Endodermal cell (in vitro differentiated cells): ENCODE data around the gene NR0B2. TPM values are rescaled to one million over a fixed set of nuclear protein-coding genes. Genes with fewer than 3 reads are reported as not detected.
"Not testable (repeated sequence)": the region's sequence is repeated elsewhere in the genome, so short reads cannot be mapped to it uniquely, and the experiment has no call there.

Experiments used
- DNase-seq: peaks from one replicate; pipeline ENCODE4 v3.0.0-alpha.2; 2017
- H3K27ac ChIP-seq: 2 replicates; pipeline ENCODE4 v1.5.1; 2013; ENCODE audit warnings: mild to moderate bottlenecking, low read depth, low read length, moderate library complexity
- H3K27me3 ChIP-seq: 2 replicates; pipeline ENCODE4 v1.6.1; 2013; ENCODE audit warnings: mild to moderate bottlenecking, low read length, moderate library complexity; ENCODE audit not compliant: insufficient read depth, control insufficient read depth, poor library complexity, severe bottlenecking
- H3K36me3 ChIP-seq: 2 replicates; pipeline ENCODE4 v1.7.0; 2013; ENCODE audit warnings: mild to moderate bottlenecking, low read length, moderate library complexity; ENCODE audit not compliant: control insufficient read depth, insufficient read depth
- H3K4me1 ChIP-seq: one replicate; pipeline ENCODE4 v1.7.0; 2013; ENCODE audit warnings: low read length; ENCODE audit not compliant: control insufficient read depth, insufficient read depth
- H3K4me3 ChIP-seq: 2 replicates; pipeline ENCODE4 v1.5.1; 2013; ENCODE audit warnings: mild to moderate bottlenecking, low read length, moderate library complexity
- H3K9ac ChIP-seq: 2 replicates; pipeline ENCODE4 v1.6.1; 2013; ENCODE audit warnings: mild to moderate bottlenecking, low read length, moderate library complexity; ENCODE audit not compliant: poor library complexity, severe bottlenecking; ENCODE audit errors: extremely low read depth
- H3K9me3 ChIP-seq: 2 replicates; pipeline ENCODE4 v1.6.1; 2013; ENCODE audit warnings: mild to moderate bottlenecking, low read length, moderate library complexity; ENCODE audit not compliant: control insufficient read depth
- H3K27ac Mint-ChIP-seq: 2 replicates; pipeline ENCODE4 v1.8.0; 2020; ENCODE audit warnings: mixed read lengths
- H3K27me3 Mint-ChIP-seq: 2 replicates; pipeline ENCODE4 v1.8.0; 2021; ENCODE audit warnings: mild to moderate bottlenecking, mixed read lengths; ENCODE audit not compliant: insufficient read depth
- H3K36me3 Mint-ChIP-seq: 2 replicates; pipeline ENCODE4 v1.8.0; 2020; ENCODE audit warnings: low read depth, mixed read lengths
- H3K4me1 Mint-ChIP-seq: 2 replicates; pipeline ENCODE4 v1.8.0; 2020; ENCODE audit warnings: mixed read lengths
- H3K4me3 Mint-ChIP-seq: 2 replicates; pipeline ENCODE4 v1.8.0; 2020; ENCODE audit warnings: mild to moderate bottlenecking, moderate library complexity, mixed read lengths
- H3K9me3 Mint-ChIP-seq: 2 replicates; pipeline ENCODE4 v1.8.0; 2020; ENCODE audit warnings: mild to moderate bottlenecking, mixed read lengths
- CTCF ChIP-seq: fragments of 200-600 bp; sonication (generic); conservative IDR thresholded peaks from 2 replicates; pipeline ENCODE4 v1.5.0; 2021; ENCODE audit warnings: antibody characterized with exemption, mild to moderate bottlenecking
- WGBS, 2 experiments: methylation state at CpG; one replicate each; pipeline versions ENCODE4 v1.1.5 to v1.1.7; 2013; ENCODE audit warnings: missing lambda C conversion rate in 2 of 2, mixed read lengths in 1 of 2; ENCODE audit not compliant: insufficient coverage in 1 of 2, insufficient read length in 1 of 2; 5-methylcytosine and 5-hydroxymethylcytosine counted together
- total RNA-seq, 2 donors: library from RNA; stranded (reverse); fragmentation: NEBNext Ultra II Directional in 1 of 2; extraction: Animal tissue kit (Norgen Biotek cat#: 25700) in 1 of 2; gene quantifications; 2 replicates in 1 of 2; 3 replicates in 1 of 2; pipeline ENCODE4 v1.2.1, GENCODE V29; 2021

The NR0B2 gene
- total RNA-seq, 2 donors from 2014 or later = not detected

- Mint-ChIP-seq H3K27me3 (no peaks in the 10 kb centered on the region), H3K4me3 (no peak overlapping the region), H3K36me3 (peaks cover 66% of the 10 kb centered on the region), H3K27ac (no peak overlapping the region), H3K4me1 (no peaks in the 10 kb centered on the region), H3K9me3 (no peaks in the 10 kb centered on the region)
- DNase-seq = no peak
- Histone ChIP-seq H3K36me3 (peaks cover 67% of the 10 kb centered on the region), H3K4me1 (no peaks in the 10 kb centered on the region), H3K4me3 (no peak overlapping the region), H3K27ac (no peak overlapping the region), H3K9me3 (no peaks in the 10 kb centered on the region), H3K27me3 (no peaks in the 10 kb centered on the region), H3K9ac (no peak overlapping the region)
- no peak for TF ChIP-seq CTCF
- 91 to 97% methylated on average over 5 of the region's 5 CpGs for WGBS, 2 experiments
Measured at GRCh38 chr1:26882696-26883463, 30.9 kb downstream of the NR0B2 start.

- H3K27me3 Mint-ChIP-seq, H3K27ac Mint-ChIP-seq, H3K9me3 Mint-ChIP-seq, H3K9ac ChIP-seq, H3K4me3 ChIP-seq, H3K4me1 ChIP-seq, H3K27me3 ChIP-seq, H3K27ac ChIP-seq, DNase-seq, H3K4me1 Mint-ChIP-seq, H3K9me3 ChIP-seq, H3K4me3 Mint-ChIP-seq: not testable (repeated sequence)
- WGBS, 2 experiments = 97 to 98% methylated on average over 4 to 6 of the region's 6 CpGs
- peaks cover 59% of the 10 kb centered on the region for H3K36me3 Mint-ChIP-seq
- peaks cover 70% of the 10 kb centered on the region for H3K36me3 ChIP-seq
Measured at GRCh38 chr1:26881611-26882010, 32.2 kb downstream of the NR0B2 start.

GRCh38 chr1:26879793-26880192 is 34.0 kb downstream of the NR0B2 start:
- Histone ChIP-seq H3K27ac (no peak overlapping the region), H3K27me3 (no peaks in the 10 kb centered on the region), H3K9me3 (no peaks in the 10 kb centered on the region), H3K4me3 (no peak overlapping the region), H3K36me3 (peaks cover 56% of the 10 kb centered on the region), H3K4me1 (no peaks in the 10 kb centered on the region), H3K9ac (no peak overlapping the region)
- H3K27ac Mint-ChIP-seq = no peak overlapping the region
- H3K36me3 Mint-ChIP-seq = peaks cover 48% of the 10 kb centered on the region
- H3K4me1 Mint-ChIP-seq = peaks cover 1% of the 10 kb centered on the region
- H3K4me3 Mint-ChIP-seq = no peak overlapping the region
- no peaks in the 10 kb centered on the region for H3K27me3 Mint-ChIP-seq
- H3K9me3 Mint-ChIP-seq = no peaks in the 10 kb centered on the region
- 94 to 100% methylated on average over 2 to 4 of the region's 4 CpGs for WGBS, 2 experiments
- no peak for TF ChIP-seq CTCF
- DNase-seq = no peak

- DNase-seq = no peak
Measured at GRCh38 chr1:26877326-26877725, 36.4 kb downstream of the NR0B2 start.

More at GRCh38 chr1:26877326-26877725, 36.4 kb downstream of the NR0B2 start:
- Histone ChIP-seq H3K36me3 (peaks cover 36% of the 10 kb centered on the region), H3K9me3 (no peaks in the 10 kb centered on the region), H3K27me3 (no peaks in the 10 kb centered on the region), H3K4me3 (no peak overlapping the region), H3K4me1 (no peaks in the 10 kb centered on the region), H3K27ac (no peak overlapping the region), H3K9ac (no peak overlapping the region)
- H3K4me3 Mint-ChIP-seq = no peak overlapping the region
- peaks cover 1% of the 10 kb centered on the region for H3K4me1 Mint-ChIP-seq
- H3K9me3 Mint-ChIP-seq = no peaks in the 10 kb centered on the region
- peaks cover 24% of the 10 kb centered on the region for H3K36me3 Mint-ChIP-seq
- H3K27ac Mint-ChIP-seq = no peak overlapping the region
- no peaks in the 10 kb centered on the region for H3K27me3 Mint-ChIP-seq
- WGBS, 2 experiments = 79 to 100% methylated on average over 1 to 2 of the region's 2 CpGs
- TF ChIP-seq CTCF = no peak
